ENCODE results near the gene FKBP5. TPM values are rescaled to one million over a fixed set of nuclear protein-coding genes. Genes with fewer than 3 reads are reported as not detected.

Gene FKBP5
- total and polyA plus RNA-seq, 9 of the 15 experiments (the other 6 are each of a cell fraction or from before 2014, with no cell fraction given), result 32.7 to 151 (median 75.0) TPM

DNA sequence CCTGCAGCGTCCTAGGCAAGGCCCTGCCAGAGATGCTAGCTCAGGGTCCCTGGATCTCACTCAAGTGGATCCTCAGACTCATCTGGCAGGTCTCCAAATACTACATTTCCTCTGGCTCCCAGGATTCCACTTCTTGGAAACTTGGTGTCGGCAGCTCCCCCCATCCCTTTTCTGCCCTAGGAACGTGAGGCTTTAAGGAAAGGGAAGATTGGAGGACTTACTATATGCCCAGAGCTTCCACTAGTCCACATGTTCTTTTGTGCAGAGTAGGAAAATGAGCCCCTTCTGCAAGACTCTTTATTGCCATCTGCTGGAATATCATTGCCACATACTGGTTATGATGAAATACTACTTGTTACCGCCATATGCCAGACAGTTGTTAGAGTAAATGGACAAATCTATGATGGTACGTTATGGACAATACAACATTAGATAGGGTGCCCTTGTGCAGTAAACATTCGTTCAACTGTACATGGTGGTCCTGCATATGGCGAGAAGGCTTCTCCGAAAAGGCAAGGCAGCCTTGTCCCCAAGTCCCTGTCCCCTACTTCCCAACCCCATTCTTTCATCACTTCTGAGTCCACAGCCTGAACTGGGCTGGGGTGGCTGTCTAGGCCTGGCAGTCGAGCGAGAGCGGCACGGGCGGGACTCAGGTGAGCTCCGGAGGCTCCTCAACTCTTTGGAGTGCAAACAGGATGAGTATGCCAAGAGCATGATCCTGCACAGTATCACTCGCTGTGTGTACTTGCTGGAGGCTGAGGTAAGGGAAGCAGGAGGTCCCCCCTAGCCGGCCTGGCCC is 48.9 kb upstream of the FKBP5 start (continued):
- no peak for TF ChIP-seq ZNF347 (CRISPR knock-in tag; IDR thresholded peaks at IDR 0.05; ENCODE audit: low read depth)
- no peak for TF ChIP-seq NR2C2 (CRISPR knock-in tag; IDR thresholded peaks at IDR 0.05)
- no peak for TF ChIP-seq NR2C2 (tag; IDR thresholded peaks at IDR 0.05)
- TF ChIP-seq CEBPG (CRISPR knock-in tag; IDR thresholded peaks at IDR 0.05), result peak; percentile 94
- TF ChIP-seq CEBPG (tag; conservative IDR thresholded peaks at IDR 0.05 in 1 of 2, IDR thresholded peaks at IDR 0.05 in 1 of 2), result peak; percentile 99
- no peak for TF ChIP-seq ZC3H4 (CRISPR knock-in tag; IDR thresholded peaks at IDR 0.05; ENCODE audit: borderline replicate concordance)
- TF ChIP-seq ZNF224 (CRISPR knock-in tag; IDR thresholded peaks at IDR 0.05), result no peak
- TF ChIP-seq, protein P1, sequence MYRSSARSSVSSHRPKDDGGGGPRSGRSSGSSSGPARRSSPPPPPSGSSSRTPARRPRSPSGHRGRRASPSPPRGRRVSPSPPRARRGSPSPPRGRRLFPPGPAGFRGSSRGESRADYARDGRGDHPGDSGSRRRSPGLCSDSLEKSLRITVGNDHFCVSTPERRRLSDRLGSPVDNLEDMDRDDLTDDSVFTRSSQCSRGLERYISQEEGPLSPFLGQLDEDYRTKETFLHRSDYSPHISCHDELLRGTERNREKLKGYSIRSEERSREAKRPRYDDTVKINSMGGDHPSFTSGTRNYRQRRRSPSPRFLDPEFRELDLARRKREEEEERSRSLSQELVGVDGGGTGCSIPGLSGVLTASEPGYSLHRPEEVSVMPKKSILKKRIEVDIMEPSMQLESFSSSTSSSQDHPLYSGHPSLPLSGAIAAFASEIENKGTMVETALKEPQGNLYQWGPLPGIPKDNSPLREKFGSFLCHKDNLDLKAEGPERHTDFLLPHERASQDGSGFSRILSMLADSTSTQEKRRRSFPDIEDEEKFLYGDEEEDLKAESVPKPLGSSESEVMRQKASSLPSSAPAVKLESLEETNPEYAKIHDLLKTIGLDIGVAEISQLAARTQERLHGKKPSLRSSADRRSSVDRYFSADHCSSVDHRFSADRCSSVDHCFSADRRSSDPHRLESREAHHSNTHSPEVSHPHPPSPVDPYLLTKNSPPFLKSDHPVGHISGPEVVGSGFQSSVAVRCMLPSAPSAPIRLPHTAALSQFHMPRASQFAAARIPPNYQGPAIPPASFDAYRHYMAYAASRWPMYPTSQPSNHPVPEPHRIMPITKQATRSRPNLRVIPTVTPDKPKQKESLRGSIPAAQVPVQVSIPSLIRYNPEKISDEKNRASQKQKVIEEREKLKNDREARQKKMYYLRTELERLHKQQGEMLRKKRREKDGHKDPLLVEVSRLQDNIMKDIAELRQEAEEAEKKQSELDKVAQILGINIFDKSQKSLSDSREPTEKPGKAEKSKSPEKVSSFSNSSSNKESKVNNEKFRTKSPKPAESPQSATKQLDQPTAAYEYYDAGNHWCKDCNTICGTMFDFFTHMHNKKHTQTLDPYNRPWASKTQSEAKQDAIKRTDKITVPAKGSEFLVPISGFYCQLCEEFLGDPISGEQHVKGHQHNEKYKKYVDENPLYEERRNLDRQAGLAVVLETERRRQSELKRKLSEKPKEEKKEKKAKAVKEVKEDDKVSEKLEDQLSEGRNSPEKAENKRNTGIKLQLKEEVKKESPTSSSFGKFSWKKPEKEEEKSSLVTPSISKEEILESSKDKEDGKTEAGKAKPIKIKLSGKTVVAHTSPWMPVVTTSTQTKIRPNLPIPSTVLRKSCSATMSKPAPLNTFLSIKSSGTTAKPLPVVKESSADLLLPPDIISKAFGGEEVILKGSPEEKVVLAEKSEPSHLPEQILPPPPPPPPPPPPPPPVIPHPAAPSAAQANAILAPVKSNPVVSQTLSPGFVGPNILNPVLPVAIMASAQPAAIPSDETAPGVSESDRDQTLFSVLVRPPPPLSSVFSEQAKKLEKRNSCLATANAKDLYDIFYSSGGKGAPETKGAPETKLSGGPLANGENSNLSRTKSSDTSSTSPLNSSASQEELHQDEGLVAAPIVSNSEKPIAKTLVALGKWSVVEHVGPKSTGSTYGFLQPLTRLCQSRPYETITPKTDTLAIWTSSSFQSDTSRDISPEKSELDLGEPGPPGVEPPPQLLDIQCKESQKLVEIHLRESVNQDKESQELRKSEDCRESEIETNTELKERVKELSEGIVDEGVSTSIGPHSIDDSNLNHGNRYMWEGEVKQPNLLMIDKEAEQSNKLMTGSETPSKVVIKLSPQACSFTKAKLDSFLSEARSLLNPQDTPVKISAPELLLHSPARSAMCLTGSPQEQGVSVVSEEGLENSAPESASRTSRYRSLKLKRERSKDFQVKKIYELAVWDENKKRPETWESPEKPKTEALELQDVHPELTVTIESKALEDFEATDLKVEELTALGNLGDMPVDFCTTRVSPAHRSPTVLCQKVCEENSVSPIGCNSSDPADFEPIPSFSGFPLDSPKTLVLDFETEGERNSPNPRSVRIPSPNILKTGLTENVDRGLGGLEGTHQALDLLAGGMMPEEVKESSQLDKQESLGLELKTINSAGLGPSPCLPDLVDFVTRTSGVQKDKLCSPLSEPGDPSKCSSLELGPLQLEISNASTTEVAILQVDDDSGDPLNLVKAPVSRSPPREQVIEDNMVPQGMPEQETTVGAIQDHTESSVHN (IDR thresholded peaks at IDR 0.05; ENCODE audit: borderline replicate concordance in 1 of 2, low read depth in 1 of 2), result no peak
- TF ChIP-seq SOX6 (IDR thresholded peaks at IDR 0.05), result 0 out of 2 replicates have a peak, but pooled peaks have one; percentile 28
- no peak for TF ChIP-seq ZNF324 (CRISPR knock-in tag; IDR thresholded peaks at IDR 0.05)
- TF ChIP-seq NR3C1 (CRISPR knock-in tag; IDR thresholded peaks at IDR 0.05), result no peak
- TF ChIP-seq, protein P2, sequence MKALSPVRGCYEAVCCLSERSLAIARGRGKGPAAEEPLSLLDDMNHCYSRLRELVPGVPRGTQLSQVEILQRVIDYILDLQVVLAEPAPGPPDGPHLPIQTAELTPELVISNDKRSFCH (CRISPR knock-in tag; IDR thresholded peaks at IDR 0.05), result no peak
- TF ChIP-seq, protein P2 (tag; IDR thresholded peaks at IDR 0.05), result peak; percentile 51; the same call in 1 of the 2 replicates
- TF ChIP-seq FOXK2 (conservative IDR thresholded peaks at IDR 0.05 in 1 of 2, IDR thresholded peaks at IDR 0.05 in 1 of 2; ENCODE audit: low read depth in 2 of 2), result peak in 1 of 2 experiments; percentile 45; a peak in 1 of 4 replicates
- TF ChIP-seq XRCC3 (IDR thresholded peaks at IDR 0.05), result no peak
- TF ChIP-seq, protein P3, sequence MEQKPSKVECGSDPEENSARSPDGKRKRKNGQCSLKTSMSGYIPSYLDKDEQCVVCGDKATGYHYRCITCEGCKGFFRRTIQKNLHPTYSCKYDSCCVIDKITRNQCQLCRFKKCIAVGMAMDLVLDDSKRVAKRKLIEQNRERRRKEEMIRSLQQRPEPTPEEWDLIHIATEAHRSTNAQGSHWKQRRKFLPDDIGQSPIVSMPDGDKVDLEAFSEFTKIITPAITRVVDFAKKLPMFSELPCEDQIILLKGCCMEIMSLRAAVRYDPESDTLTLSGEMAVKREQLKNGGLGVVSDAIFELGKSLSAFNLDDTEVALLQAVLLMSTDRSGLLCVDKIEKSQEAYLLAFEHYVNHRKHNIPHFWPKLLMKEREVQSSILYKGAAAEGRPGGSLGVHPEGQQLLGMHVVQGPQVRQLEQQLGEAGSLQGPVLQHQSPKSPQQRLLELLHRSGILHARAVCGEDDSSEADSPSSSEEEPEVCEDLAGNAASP (IDR thresholded peaks at IDR 0.05), result no peak
- TF ChIP-seq RAD21 (CRISPR knock-in tag; conservative IDR thresholded peaks at IDR 0.05 in 1 of 2, IDR thresholded peaks at IDR 0.05 in 1 of 2), result peak; percentile 96 to 99
